Activated B cell treated with CpG ODN at 0.5 μM for 24 hours (primary cell): ENCODE data around the gene PDLIM4. TPM values are rescaled to one million over a fixed set of nuclear protein-coding genes. Genes with fewer than 3 reads are reported as not detected.

Source experiments
- ATAC-seq: fragments of 200-7000 bp; cut with Tn5 transposase; one replicate; pipeline ENCODE4 v1.10.0; 2021; ENCODE audit warnings: low read depth, mild to moderate bottlenecking, moderate library complexity
- CTCF ChIA-PET: fragments of 350-600 bp; sonication (Branson Sonifier 250); formaldehyde crosslinking; loops from one replicate; lab custom pipeline; 2021; ENCODE audit warnings: antibody characterized with exemption; lab: Charles Lee
- POLR2A ChIA-PET: fragments of 350-600 bp; sonication (Branson Sonifier 250); formaldehyde crosslinking; loops from one replicate; lab custom pipeline; 2021; ENCODE audit warnings: antibody characterized with exemption; lab: Charles Lee
- DNase-seq: peaks from one replicate; pipeline ENCODE4 v3.0.0; 2022
- H3K27ac Mint-ChIP-seq: one replicate; pipeline ENCODE4 v1.8.0; 2020; ENCODE audit warnings: mixed read lengths
- H3K27me3 Mint-ChIP-seq: one replicate; pipeline ENCODE4 v1.8.0; 2021; ENCODE audit warnings: mixed read lengths
- H3K36me3 Mint-ChIP-seq: one replicate; pipeline ENCODE4 v1.8.0; 2021; ENCODE audit warnings: low read depth, mixed read lengths
- H3K4me1 Mint-ChIP-seq: one replicate; pipeline ENCODE4 v1.8.0; 2021; ENCODE audit warnings: mixed read lengths
- H3K4me3 Mint-ChIP-seq: one replicate; pipeline ENCODE4 v1.8.0; 2020; ENCODE audit warnings: mild to moderate bottlenecking, mixed read lengths
- H3K9me3 Mint-ChIP-seq: one replicate; pipeline ENCODE4 v1.8.0; 2020; ENCODE audit warnings: mixed read lengths
- intact Hi-C: fragments of 100-400 bp; cut with micrococcal nuclease; formaldehyde crosslinking; loops from one replicate; pipeline ENCODE4 v1.15.1; 2024
- total RNA-seq: library from RNA; stranded (reverse); gene quantifications from 2 replicates; pipeline ENCODE4 v1.2.3, GENCODE V29; 2022
- TF ChIP-seq, protein P1 (sequence below): fragments of 200-600 bp; IDR thresholded peaks from one replicate; pipeline ENCODE4 v1.8.0; 2022; ENCODE audit warnings: antibody characterized with exemption, mild to moderate bottlenecking

The PDLIM4 gene
- total RNA-seq, 1 donor from 2014 or later = not detected

- Mint-ChIP-seq H3K4me1 (no peaks in the 10 kb centered on the region), H3K27ac (no peak overlapping the region), H3K4me3 (no peak overlapping the region), H3K9me3 (peaks cover 11% of the 10 kb centered on the region), H3K36me3 (no peaks in the 10 kb centered on the region), H3K27me3 (peaks cover 18% of the 10 kb centered on the region)
- TF ChIP-seq, protein P1, sequence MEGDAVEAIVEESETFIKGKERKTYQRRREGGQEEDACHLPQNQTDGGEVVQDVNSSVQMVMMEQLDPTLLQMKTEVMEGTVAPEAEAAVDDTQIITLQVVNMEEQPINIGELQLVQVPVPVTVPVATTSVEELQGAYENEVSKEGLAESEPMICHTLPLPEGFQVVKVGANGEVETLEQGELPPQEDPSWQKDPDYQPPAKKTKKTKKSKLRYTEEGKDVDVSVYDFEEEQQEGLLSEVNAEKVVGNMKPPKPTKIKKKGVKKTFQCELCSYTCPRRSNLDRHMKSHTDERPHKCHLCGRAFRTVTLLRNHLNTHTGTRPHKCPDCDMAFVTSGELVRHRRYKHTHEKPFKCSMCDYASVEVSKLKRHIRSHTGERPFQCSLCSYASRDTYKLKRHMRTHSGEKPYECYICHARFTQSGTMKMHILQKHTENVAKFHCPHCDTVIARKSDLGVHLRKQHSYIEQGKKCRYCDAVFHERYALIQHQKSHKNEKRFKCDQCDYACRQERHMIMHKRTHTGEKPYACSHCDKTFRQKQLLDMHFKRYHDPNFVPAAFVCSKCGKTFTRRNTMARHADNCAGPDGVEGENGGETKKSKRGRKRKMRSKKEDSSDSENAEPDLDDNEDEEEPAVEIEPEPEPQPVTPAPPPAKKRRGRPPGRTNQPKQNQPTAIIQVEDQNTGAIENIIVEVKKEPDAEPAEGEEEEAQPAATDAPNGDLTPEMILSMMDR = no peak
- DNase-seq (no peak), ATAC-seq (no peak)
- ChIA-PET CTCF (no interaction called here), POLR2A (no interaction called here)
- intact Hi-C loops = no loop called here
Observed at GRCh38 chr5:132250547-132250946, 6.9 kb upstream of the PDLIM4 start.

- Mint-ChIP-seq H3K4me3 (no peak overlapping the region), H3K4me1 (no peaks in the 10 kb centered on the region)
- POLR2A ChIA-PET = no interaction called here
Observed at GRCh38 chr5:132251220-132251725, 6.2 kb upstream of the PDLIM4 start.

GRCh38 chr5:132253008-132253441 is 4.5 kb upstream of the PDLIM4 start:
- Mint-ChIP-seq H3K4me3 (no peak overlapping the region), H3K36me3 (no peaks in the 10 kb centered on the region), H3K4me1 (no peaks in the 10 kb centered on the region), H3K9me3 (no peaks in the 10 kb centered on the region), H3K27ac (no peak overlapping the region), H3K27me3 (peaks cover 24% of the 10 kb centered on the region)
- intact Hi-C loops = no loop called here
- DNase-seq (no peak), ATAC-seq (no peak)
- POLR2A ChIA-PET = no interaction called here
- TF ChIP-seq, protein P1 = no peak
- CTCF ChIA-PET = no interaction called here

More at GRCh38 chr5:132251220-132251725, 6.2 kb upstream of the PDLIM4 start:
- intact Hi-C loops = no loop called here
- peaks cover 5% of the 10 kb centered on the region for H3K9me3 Mint-ChIP-seq
- peaks cover 22% of the 10 kb centered on the region for H3K27me3 Mint-ChIP-seq
- ATAC-seq (no peak), DNase-seq (no peak)
- TF ChIP-seq, protein P1 = no peak
- CTCF ChIA-PET = no interaction called here
- H3K36me3 Mint-ChIP-seq = no peaks in the 10 kb centered on the region
- H3K27ac Mint-ChIP-seq = no peak overlapping the region

- peaks cover 24% of the 10 kb centered on the region for H3K27me3 Mint-ChIP-seq
- no peak overlapping the region for H3K4me3 Mint-ChIP-seq
- H3K9me3 Mint-ChIP-seq = no peaks in the 10 kb centered on the region
- ATAC-seq (no peak), DNase-seq (no peak)
- TF ChIP-seq, protein P1 = no peak
- intact Hi-C loops = no loop called here
- no peak overlapping the region for H3K27ac Mint-ChIP-seq
- CTCF ChIA-PET = no interaction called here
- H3K36me3 Mint-ChIP-seq = no peaks in the 10 kb centered on the region
- no peaks in the 10 kb centered on the region for H3K4me1 Mint-ChIP-seq
- POLR2A ChIA-PET = no interaction called here
Observed at GRCh38 chr5:132253452-132254320, 3.8 kb upstream of the PDLIM4 start.

DNA sequence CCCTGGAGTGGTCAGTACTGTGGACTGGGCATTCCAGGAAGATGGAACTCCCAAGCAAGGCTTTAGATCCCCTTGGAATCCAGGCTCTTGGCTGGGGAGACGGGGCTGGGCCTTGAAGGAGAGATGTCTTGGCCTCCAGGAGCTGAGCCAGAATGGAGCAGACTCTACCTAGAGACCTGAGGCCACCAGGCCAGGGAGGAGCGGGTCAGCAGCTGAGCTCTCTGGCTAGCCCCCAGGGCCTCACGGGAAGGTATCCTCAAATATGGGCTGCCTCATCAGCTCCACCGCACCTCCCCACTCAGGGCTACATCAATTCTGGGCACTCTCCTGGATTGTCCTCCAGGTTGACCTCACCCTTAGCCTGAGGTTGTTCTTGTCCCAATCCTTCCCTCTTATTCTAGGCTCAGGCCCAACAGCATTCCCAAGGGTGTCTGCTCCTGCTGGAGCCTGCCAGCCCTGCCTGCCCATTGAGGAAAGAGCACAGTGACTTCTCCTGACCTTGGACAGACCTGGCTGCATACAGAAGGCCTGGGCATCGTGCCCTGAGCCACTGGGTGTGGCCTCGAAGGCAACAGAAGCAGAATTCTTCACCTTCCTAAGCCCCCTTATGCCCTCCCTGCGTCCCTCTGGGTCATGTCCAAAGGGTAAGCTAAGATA is 3.0 kb upstream of the PDLIM4 start:
- TF ChIP-seq, protein P1 = no peak
- ChIA-PET CTCF (no interaction called here), POLR2A (no interaction called here)
- Mint-ChIP-seq H3K27ac (no peak overlapping the region), H3K4me1 (no peaks in the 10 kb centered on the region), H3K9me3 (no peaks in the 10 kb centered on the region), H3K27me3 (peaks cover 27% of the 10 kb centered on the region), H3K4me3 (no peak overlapping the region), H3K36me3 (no peaks in the 10 kb centered on the region)
- DNase-seq (no peak), ATAC-seq (no peak)
- intact Hi-C loops = no loop called here
